Breast epithelium (tissue), 4 donors: ENCODE results near the gene KCNH1. TPM values are rescaled to one million over a fixed set of nuclear protein-coding genes. Genes with fewer than 3 reads are reported as not detected.

Source experiments
- DNase-seq, 2 donors: peaks; one replicate each; pipeline ENCODE4 v3.0.0-alpha.2; 2019; ENCODE audit warnings: low spot score in 2 of 2
- H3K27ac ChIP-seq, 2 donors: fragments of 200-600 bp; sonication (generic) in 1 of 2; one replicate each; pipeline ENCODE4 v1.5.1; 2016 to 2019; ENCODE audit warnings: mild to moderate bottlenecking in 1 of 2
- H3K27me3 ChIP-seq, 2 donors: fragments of 200-600 bp; sonication (generic) in 1 of 2; one replicate each; pipeline versions ENCODE4 v1.5.1 to v1.6.0; 2017 to 2019; ENCODE audit warnings: control low read depth in 1 of 2, mild to moderate bottlenecking in 1 of 2
- H3K36me3 ChIP-seq: fragments of 200-600 bp; one replicate; pipeline ENCODE4 v1.5.1; 2019
- H3K4me1 ChIP-seq, 2 donors: fragments of 200-600 bp; sonication (generic); one replicate each; pipeline ENCODE4 v1.5.1; 2016 to 2019; ENCODE audit warnings: control low read depth in 1 of 2
- H3K4me3 ChIP-seq, 3 donors: fragments of 200-600 bp; sonication (generic); 1 replicate in 2 of 3; 2 replicates in 1 of 3; pipeline ENCODE4 v1.5.1; 2016 to 2019; ENCODE audit warnings: mild to moderate bottlenecking in 3 of 3, moderate library complexity in 2 of 3
- H3K9me3 ChIP-seq, 2 donors: fragments of 200-600 bp; sonication (generic) in 1 of 2; one replicate each; pipeline ENCODE4 v1.5.1; 2016 to 2019; ENCODE audit warnings: control low read depth in 1 of 2
- POLR2A ChIP-seq: fragments of 450-650 bp; IDR thresholded peaks from one replicate; pipeline ENCODE4 v1.6.1; 2016; ENCODE audit warnings: antibody characterized with exemption, mild to moderate bottlenecking, moderate library complexity
- POLR2AphosphoS5 ChIP-seq, 3 donors: sonication (generic); formaldehyde crosslinking; IDR thresholded peaks; one replicate each; pipeline ENCODE4 v1.6.1; 2017; ENCODE audit warnings: antibody characterized with exemption in 3 of 3
- intact Hi-C: fragments of 100-400 bp; cut with DNase I; formaldehyde crosslinking; loops from one replicate; pipeline ENCODE4 v1.15.1; 2023; ENCODE audit warnings: low total_unique reads
- total RNA-seq, 3 donors: library from RNA; depleted of rRNA; stranded (reverse); fragments of >200 nt; gene quantifications; one replicate each; pipeline ENCODE4 v1.1.0, GENCODE V29; 2016
- TF ChIP-seq, protein P1 (sequence below), 3 donors: fragments of 450-650 bp; IDR thresholded peaks; one replicate each; pipeline ENCODE4 v1.5.1; 2016 to 2017; ENCODE audit warnings: antibody characterized with exemption in 3 of 3, mild to moderate bottlenecking in 3 of 3, moderate library complexity in 3 of 3

Gene KCNH1
- total RNA-seq, 3 donors from 2014 or later, result 0.32 to 1.3 TPM; not detected in 1

DNA sequence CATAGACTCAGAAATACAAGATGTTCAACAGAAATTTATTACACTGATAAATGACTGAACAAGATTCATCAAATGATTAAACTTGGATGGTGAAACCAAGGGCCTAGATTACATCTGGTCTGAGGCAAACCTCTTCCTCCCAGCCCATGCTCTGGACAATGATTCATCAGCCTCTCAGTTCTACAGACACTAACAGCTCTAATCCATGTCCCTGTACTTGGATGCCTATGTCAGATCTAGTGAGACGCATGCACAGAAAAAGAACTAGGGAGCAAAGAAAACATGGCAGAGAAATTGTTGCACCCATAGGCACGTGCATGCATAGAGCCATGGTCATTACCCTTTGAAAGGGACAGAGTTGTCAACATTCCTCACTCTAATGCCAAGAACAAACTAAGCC is 250.1 kb downstream of the KCNH1 start:
- H3K4me1 ChIP-seq, result no peaks in the 10 kb centered on the region
- H3K27me3 ChIP-seq, result no peaks in the 10 kb centered on the region
- H3K4me3 ChIP-seq, result no peak overlapping the region
- no peak overlapping the region for H3K27ac ChIP-seq
- intact Hi-C loops, result no loop called here
- no peak for DNase-seq
- TF ChIP-seq POLR2AphosphoS5 (IDR thresholded peaks at IDR 0.05) (no peak), POLR2A (no peak)
- TF ChIP-seq, protein P1, sequence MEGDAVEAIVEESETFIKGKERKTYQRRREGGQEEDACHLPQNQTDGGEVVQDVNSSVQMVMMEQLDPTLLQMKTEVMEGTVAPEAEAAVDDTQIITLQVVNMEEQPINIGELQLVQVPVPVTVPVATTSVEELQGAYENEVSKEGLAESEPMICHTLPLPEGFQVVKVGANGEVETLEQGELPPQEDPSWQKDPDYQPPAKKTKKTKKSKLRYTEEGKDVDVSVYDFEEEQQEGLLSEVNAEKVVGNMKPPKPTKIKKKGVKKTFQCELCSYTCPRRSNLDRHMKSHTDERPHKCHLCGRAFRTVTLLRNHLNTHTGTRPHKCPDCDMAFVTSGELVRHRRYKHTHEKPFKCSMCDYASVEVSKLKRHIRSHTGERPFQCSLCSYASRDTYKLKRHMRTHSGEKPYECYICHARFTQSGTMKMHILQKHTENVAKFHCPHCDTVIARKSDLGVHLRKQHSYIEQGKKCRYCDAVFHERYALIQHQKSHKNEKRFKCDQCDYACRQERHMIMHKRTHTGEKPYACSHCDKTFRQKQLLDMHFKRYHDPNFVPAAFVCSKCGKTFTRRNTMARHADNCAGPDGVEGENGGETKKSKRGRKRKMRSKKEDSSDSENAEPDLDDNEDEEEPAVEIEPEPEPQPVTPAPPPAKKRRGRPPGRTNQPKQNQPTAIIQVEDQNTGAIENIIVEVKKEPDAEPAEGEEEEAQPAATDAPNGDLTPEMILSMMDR (IDR thresholded peaks at IDR 0.05), result no peak
- H3K36me3 ChIP-seq, result no peaks in the 10 kb centered on the region
- H3K9me3 ChIP-seq, result no peaks in the 10 kb centered on the region

DNA sequence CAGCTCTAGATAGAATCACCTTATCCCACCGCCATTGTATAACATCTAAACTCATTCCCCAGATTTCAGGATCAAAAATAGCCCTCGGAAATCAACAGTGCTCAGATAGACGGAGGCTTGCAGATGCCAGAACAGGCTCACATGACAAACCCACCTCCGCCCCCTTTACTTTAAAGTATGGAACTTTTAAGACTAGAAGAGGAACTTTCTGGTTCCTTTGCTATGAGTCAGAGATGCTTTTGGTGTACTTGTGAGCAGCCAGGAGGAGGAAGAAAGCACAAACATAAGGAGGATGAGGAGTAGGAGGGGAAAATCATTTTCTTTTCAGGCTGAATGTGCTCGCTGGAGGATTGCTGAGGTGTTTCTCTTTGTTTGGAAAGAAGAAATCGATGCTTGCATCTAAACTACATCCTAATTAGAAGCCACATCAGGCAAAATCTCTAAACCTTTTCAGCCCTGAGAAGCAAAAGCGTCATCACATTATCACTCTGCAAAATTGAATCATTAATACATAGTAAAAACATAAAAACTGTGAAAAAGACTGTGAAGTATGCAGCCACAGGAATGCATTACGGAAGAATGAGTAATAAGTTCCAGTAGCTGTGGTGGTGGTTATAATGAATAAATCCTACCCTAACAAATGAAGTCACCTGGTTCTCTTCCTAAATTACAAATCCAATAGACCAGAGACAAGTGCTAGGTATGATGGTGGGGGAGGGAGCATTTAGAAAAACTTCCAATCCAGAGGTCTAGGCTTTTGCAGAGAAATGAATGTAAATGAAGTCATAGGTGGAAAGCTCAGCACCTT is 251.3 kb downstream of the KCNH1 start:
- TF ChIP-seq POLR2A (no peak), POLR2AphosphoS5 (IDR thresholded peaks at IDR 0.05) (no peak)
- TF ChIP-seq, protein P1 (IDR thresholded peaks at IDR 0.05), result no peak
- Histone ChIP-seq H3K27me3 (no peaks in the 10 kb centered on the region), H3K27ac (no peak overlapping the region), H3K9me3 (peaks cover 0 to 7% of the 10 kb centered on the region in 2 donors), H3K36me3 (no peaks in the 10 kb centered on the region), H3K4me1 (no peaks in the 10 kb centered on the region), H3K4me3 (no peak overlapping the region)
- no peak for DNase-seq
- intact Hi-C loops, result no loop called here

DNA sequence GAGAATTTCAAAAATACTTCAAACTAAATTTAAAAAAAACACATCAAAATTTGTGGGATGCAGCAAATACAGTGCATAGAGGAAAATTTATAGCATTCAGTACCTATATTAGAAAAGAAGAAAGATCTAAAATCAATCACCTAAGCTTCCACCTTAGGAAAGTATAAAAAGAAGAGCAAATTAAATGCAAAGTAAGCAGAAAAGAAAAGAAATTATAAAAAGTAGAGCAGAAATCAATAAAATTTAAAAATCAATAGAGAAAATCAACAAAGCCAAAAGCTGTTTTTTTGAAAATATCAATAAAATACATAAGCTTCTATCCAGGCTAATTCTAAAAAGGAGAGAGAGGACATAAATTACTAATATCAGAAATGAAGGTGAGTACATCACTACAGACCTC is 255.4 kb downstream of the KCNH1 start:
- H3K9me3 ChIP-seq, result peaks cover 0 to 7% of the 10 kb centered on the region in 2 donors
- no peaks in the 10 kb centered on the region for H3K36me3 ChIP-seq
- no peak for DNase-seq
- H3K27ac ChIP-seq, result no peak overlapping the region
- no peak overlapping the region for H3K4me3 ChIP-seq
- TF ChIP-seq POLR2AphosphoS5 (IDR thresholded peaks at IDR 0.05) (no peak), POLR2A (no peak)
- TF ChIP-seq, protein P1 (IDR thresholded peaks at IDR 0.05), result no peak
- H3K27me3 ChIP-seq, result no peaks in the 10 kb centered on the region
- intact Hi-C loops, result no loop called here
- no peaks in the 10 kb centered on the region for H3K4me1 ChIP-seq

DNA sequence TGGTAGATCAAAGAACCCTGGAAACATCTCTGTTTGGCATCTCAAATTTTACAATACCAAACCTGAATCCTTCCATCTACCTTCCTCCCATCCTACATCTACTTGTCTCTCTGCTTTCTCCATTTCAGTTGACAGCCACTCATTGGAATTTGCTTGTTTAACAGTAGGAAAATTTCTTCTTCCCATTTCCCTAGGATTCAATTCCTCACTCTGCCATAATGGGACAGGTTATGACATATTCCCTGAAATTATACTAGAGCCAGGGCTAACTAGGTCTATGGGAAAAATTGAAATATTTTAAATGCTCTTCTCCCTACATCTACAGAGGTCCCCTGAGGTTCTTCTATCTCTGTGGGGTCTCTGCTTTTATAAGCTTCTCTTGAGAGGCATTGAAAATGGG is 257.7 kb downstream of the KCNH1 start:
- DNase-seq, result no peak
- TF ChIP-seq POLR2AphosphoS5 (IDR thresholded peaks at IDR 0.05) (no peak), POLR2A (no peak)
- TF ChIP-seq, protein P1 (IDR thresholded peaks at IDR 0.05), result no peak
- Histone ChIP-seq H3K27me3 (no peaks in the 10 kb centered on the region), H3K4me3 (no peak overlapping the region), H3K27ac (no peak overlapping the region), H3K36me3 (no peaks in the 10 kb centered on the region), H3K9me3 (peaks cover 0 to 7% of the 10 kb centered on the region in 2 donors), H3K4me1 (no peaks in the 10 kb centered on the region)
- intact Hi-C loops, result no loop called here

DNA sequence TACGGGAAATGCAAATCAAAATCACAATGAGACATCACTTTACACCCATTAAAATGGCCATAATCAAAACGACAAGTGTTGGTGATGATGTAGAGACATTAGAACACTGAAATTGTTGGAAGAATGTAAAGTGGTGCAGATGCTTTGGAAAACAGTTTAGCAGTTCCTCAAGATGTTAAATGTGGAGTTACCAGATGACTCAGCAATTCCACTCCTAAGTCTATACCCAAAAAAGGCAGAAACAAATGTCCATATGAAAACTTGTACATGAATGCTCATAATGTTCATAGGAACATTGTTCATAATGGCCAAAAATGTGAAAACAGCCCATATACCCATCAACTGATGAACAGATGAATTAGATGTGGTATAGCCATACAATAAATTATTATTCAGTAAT is 267.4 kb downstream of the KCNH1 start:
- H3K9me3 ChIP-seq, result peaks cover 0 to 11% of the 10 kb centered on the region in 2 donors
- intact Hi-C loops, result no loop called here
- no peak overlapping the region for H3K27ac ChIP-seq
- TF ChIP-seq, protein P1 (IDR thresholded peaks at IDR 0.05), result no peak
- TF ChIP-seq POLR2A, result no peak
- TF ChIP-seq POLR2AphosphoS5 (IDR thresholded peaks at IDR 0.05), result no peak
- no peaks in the 10 kb centered on the region for H3K27me3 ChIP-seq
- no peaks in the 10 kb centered on the region for H3K4me1 ChIP-seq
- no peak overlapping the region for H3K4me3 ChIP-seq
- H3K36me3 ChIP-seq, result no peaks in the 10 kb centered on the region
- DNase-seq, result no peak
